Articular chondrocyte of knee joint (primary cell): ENCODE results near the gene NEUROG3. TPM values are rescaled to one million over a fixed set of nuclear protein-coding genes. Genes with fewer than 3 reads are reported as not detected.

Source experiments
- total RNA-seq: library from RNA; depleted of rRNA; stranded (reverse); fragments of >200 nt; gene quantifications from 2 replicates; pipeline ENCODE4 v1.2.3, GENCODE V29; 2012

Gene NEUROG3
- not detected in 2 replicates for total RNA-seq

GRCh38 chr10:69573056-69573806, at the start of gene NEUROG3:
TSS of gene NEUROG3 (minus strand) at chr10:69573422. CDS start at chr10:69573043, 379 bp downstream.

Other genes starting within 250 kb of the NEUROG3 start
- 0.22 and 0.26 TPM in 2 replicates for gene TACR2, start 156.5 kb downstream of the NEUROG3 start, total RNA-seq
- gene TSPAN15, start 122.0 kb downstream of the NEUROG3 start, total RNA-seq: 0.13 and 0.32 TPM in 2 replicates
- gene FAM241B, start 56.8 kb upstream of the NEUROG3 start, total RNA-seq: 0.43 and 0.91 TPM in 2 replicates
- gene COL13A1, start 228.5 kb upstream of the NEUROG3 start, total RNA-seq: 0.43 TPM in 1 of 2 replicates, not detected in the other